T-helper 2 cell (primary cell): Measurements from ENCODE around the gene HIVEP2.
A peak's percentile ranks its signal among the peaks of the same experiment; 100 is the strongest.

Source experiments
- DNase-seq, 5 experiments: peaks; one replicate each; pipeline versions ENCODE4 v3.0.0 to v3.0.0-alpha.2; 2012 to 2022

HIVEP2 gene

GRCh38 chr6:142916881-142917280, 28.1 kb downstream of the HIVEP2 start:
- no peak for DNase-seq

GRCh38 chr6:142914937-142915697, 29.9 kb downstream of the HIVEP2 start:
- peak in 1 of 5 experiments; percentile 38 for DNase-seq

GRCh38 chr6:142914369-142914768, 30.6 kb downstream of the HIVEP2 start:
- peak in 1 of 5 experiments; percentile 55 for DNase-seq

- peak in 4 of 5 experiments; percentile 52 to 93 (median 64) for DNase-seq
These were observed 31.4 kb downstream of the HIVEP2 start for GRCh38 chr6:142913511-142914047.

GRCh38 chr6:142913036-142913510, 31.9 kb downstream of the HIVEP2 start:
- DNase-seq, result peak in 1 of 5 experiments; percentile 85

GRCh38 chr6:142912125-142912524, 32.9 kb downstream of the HIVEP2 start:
- DNase-seq, result no peak

- DNase-seq, result no peak
These were observed 33.5 kb downstream of the HIVEP2 start for GRCh38 chr6:142911430-142911829.

- DNase-seq, result peak in 1 of 5 experiments; percentile 69
These were observed 35.3 kb downstream of the HIVEP2 start for GRCh38 chr6:142909686-142910085.

- no peak for DNase-seq
These were observed 36.7 kb downstream of the HIVEP2 start for GRCh38 chr6:142908235-142908634.

- peak in 2 of 5 experiments; percentile 34 to 84 for DNase-seq
These were observed 37.4 kb downstream of the HIVEP2 start for GRCh38 chr6:142907544-142907943.

GRCh38 chr6:142906945-142907470, 38.0 kb downstream of the HIVEP2 start:
- peak in 1 of 5 experiments; percentile 72 for DNase-seq

GRCh38 chr6:142903812-142904211, 41.2 kb downstream of the HIVEP2 start:
- peak in 1 of 5 experiments; percentile 79 for DNase-seq

- DNase-seq, result peak; percentile 39 to 92 (median 71)
These were observed 42.3 kb downstream of the HIVEP2 start for GRCh38 chr6:142902636-142903053.

- DNase-seq, result peak in 1 of 5 experiments; percentile 66
These were observed 43.4 kb downstream of the HIVEP2 start for GRCh38 chr6:142901611-142902010.

- DNase-seq, result peak in 1 of 5 experiments; percentile 21
These were observed 44.6 kb downstream of the HIVEP2 start for GRCh38 chr6:142900227-142900971.

- DNase-seq, result no peak
These were observed 45.8 kb downstream of the HIVEP2 start for GRCh38 chr6:142898927-142899895.

- no peak for DNase-seq
These were observed 47.3 kb downstream of the HIVEP2 start for GRCh38 chr6:142897659-142898058.

GRCh38 chr6:142896732-142897131, 48.2 kb downstream of the HIVEP2 start:
- DNase-seq, result no peak

- no peak for DNase-seq
These were observed 51.9 kb downstream of the HIVEP2 start for GRCh38 chr6:142893088-142893487.

- DNase-seq, result no peak
These were observed 52.5 kb downstream of the HIVEP2 start for GRCh38 chr6:142892254-142893021.

GRCh38 chr6:142891454-142891853, 53.5 kb downstream of the HIVEP2 start:
- DNase-seq, result no peak
